ENCODE results near the gene AKT2. TPM values are rescaled to one million over a fixed set of nuclear protein-coding genes. Genes with fewer than 3 reads are reported as not detected.
A peak's percentile ranks its signal among the peaks of the same experiment; 100 is the strongest.

The AKT2 gene
- total RNA-seq, 1 donor from 2014 or later: 85.1 TPM

DNA sequence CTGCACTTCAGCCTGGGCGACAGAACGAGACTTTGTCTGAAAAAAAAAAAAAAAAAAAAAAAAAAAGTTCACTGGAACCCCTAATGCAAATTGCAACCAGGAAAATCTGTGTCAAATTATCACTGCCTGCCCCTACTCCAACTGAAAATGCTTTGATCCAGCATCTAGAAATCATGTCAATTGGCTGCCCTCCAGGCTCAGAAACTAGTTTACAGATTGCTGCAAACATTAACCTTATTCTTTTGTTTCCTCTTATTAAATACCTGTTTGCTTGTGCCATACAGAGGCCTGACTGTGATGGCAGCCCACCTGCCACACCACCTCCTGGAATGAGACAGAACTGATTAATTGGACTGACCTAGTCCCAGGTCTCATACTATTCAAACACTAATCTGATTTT lies 18.6 kb upstream of the AKT2 start:
- H4K20me1 ChIP-seq (ENCODE audit: low read depth): no peaks in the 10 kb centered on the region
- H3F3A ChIP-seq (ENCODE audit: low read depth): no peaks in the 10 kb centered on the region
- no peaks in the 10 kb centered on the region for H3K9me3 Mint-ChIP-seq
- H2AFZ ChIP-seq (replicated peaks): no peak overlapping the region
- peaks cover 3% of the 10 kb centered on the region for H3K4me1 Mint-ChIP-seq
- no peaks in the 10 kb centered on the region for H3K9me3 ChIP-seq (ENCODE audit: low read depth)
- H3K36me3 ChIP-seq: no peaks in the 10 kb centered on the region
- no peak overlapping the region for H3K27ac ChIP-seq
- no peaks in the 10 kb centered on the region for H3K36me3 Mint-ChIP-seq
- DNase-seq (ENCODE audit: low spot score): no peak
- no peaks in the 10 kb centered on the region for H3K79me2 ChIP-seq (ENCODE audit: low read depth)
- H3K27ac Mint-ChIP-seq: peak overlapping the region; percentile 93
- TF ChIP-seq EZH2 (IDR thresholded peaks at IDR 0.05): no peak
- TF ChIP-seq EZH2phosphoT487 (IDR thresholded peaks at IDR 0.05): no peak
- TF ChIP-seq, protein P1, sequence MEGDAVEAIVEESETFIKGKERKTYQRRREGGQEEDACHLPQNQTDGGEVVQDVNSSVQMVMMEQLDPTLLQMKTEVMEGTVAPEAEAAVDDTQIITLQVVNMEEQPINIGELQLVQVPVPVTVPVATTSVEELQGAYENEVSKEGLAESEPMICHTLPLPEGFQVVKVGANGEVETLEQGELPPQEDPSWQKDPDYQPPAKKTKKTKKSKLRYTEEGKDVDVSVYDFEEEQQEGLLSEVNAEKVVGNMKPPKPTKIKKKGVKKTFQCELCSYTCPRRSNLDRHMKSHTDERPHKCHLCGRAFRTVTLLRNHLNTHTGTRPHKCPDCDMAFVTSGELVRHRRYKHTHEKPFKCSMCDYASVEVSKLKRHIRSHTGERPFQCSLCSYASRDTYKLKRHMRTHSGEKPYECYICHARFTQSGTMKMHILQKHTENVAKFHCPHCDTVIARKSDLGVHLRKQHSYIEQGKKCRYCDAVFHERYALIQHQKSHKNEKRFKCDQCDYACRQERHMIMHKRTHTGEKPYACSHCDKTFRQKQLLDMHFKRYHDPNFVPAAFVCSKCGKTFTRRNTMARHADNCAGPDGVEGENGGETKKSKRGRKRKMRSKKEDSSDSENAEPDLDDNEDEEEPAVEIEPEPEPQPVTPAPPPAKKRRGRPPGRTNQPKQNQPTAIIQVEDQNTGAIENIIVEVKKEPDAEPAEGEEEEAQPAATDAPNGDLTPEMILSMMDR (IDR thresholded peaks at IDR 0.05): no peak
- peaks cover 4% of the 10 kb centered on the region for H3K27me3 Mint-ChIP-seq (ENCODE audit: insufficient read depth, low read depth)
- no peaks in the 10 kb centered on the region for H3K27me3 ChIP-seq
- no peak overlapping the region for H3K4me3 ChIP-seq
- H3K4me1 ChIP-seq: no peaks in the 10 kb centered on the region
- no peak overlapping the region for H3K4me3 Mint-ChIP-seq
- no peak overlapping the region for H3K9ac ChIP-seq
- H3K4me2 ChIP-seq: no peak overlapping the region

DNA sequence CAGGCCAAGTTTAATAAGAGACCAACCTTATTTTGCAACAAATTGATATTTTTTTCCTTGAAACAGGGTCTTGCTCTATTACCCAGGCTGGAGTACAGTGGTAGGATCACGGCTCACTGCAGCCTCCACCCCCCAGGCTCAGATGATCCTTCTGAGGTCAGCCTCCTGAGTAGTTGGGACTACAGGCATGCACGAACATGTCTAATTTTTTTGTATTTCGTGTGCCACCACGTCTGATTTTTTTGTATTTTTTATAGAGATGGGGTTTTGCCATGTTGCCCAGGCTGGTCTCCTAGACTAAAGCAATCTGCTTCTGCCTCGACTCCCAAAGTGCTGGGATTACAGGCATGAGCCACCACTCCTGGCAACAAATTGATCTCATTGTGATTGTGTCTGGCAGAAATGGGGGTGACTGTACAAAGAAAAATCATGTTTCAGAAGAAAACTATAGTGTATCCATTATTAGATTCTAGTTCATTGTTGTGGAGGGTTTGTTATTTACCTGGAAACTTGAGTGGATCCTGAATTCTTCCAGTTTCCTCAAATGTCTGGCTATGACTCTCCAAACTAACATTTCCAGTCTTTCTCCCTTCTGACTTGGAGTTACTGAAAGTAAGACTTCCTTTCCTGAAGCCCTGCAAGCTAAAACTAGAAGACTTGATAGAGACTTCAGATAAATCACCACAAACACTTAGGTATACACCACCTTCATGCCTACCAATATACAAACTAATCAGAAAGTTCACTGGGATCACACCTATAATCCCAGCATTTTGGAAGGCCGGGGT lies 17.3 kb upstream of the AKT2 start:
- Histone ChIP-seq H4K20me1 (ENCODE audit: low read depth) (no peaks in the 10 kb centered on the region), H3K4me3 (no peak overlapping the region), H3K79me2 (ENCODE audit: low read depth) (no peaks in the 10 kb centered on the region), H2AFZ (replicated peaks) (no peak overlapping the region), H3K27me3 (no peaks in the 10 kb centered on the region), H3K27ac (no peak overlapping the region), H3F3A (ENCODE audit: low read depth) (no peaks in the 10 kb centered on the region), H3K9me3 (ENCODE audit: low read depth) (no peaks in the 10 kb centered on the region), H3K4me2 (no peak overlapping the region), H3K9ac (no peak overlapping the region), H3K4me1 (no peaks in the 10 kb centered on the region), H3K36me3 (no peaks in the 10 kb centered on the region)
- Mint-ChIP-seq H3K4me3 (no peak overlapping the region), H3K9me3 (no peaks in the 10 kb centered on the region), H3K27me3 (ENCODE audit: insufficient read depth, low read depth) (peaks cover 4% of the 10 kb centered on the region), H3K4me1 (peaks cover 3% of the 10 kb centered on the region), H3K27ac (no peak overlapping the region), H3K36me3 (no peaks in the 10 kb centered on the region)
- TF ChIP-seq EZH2phosphoT487 (IDR thresholded peaks at IDR 0.05) (no peak), EZH2 (IDR thresholded peaks at IDR 0.05) (no peak)
- TF ChIP-seq, protein P1 (IDR thresholded peaks at IDR 0.05): no peak
- DNase-seq (ENCODE audit: low spot score): no peak

DNA sequence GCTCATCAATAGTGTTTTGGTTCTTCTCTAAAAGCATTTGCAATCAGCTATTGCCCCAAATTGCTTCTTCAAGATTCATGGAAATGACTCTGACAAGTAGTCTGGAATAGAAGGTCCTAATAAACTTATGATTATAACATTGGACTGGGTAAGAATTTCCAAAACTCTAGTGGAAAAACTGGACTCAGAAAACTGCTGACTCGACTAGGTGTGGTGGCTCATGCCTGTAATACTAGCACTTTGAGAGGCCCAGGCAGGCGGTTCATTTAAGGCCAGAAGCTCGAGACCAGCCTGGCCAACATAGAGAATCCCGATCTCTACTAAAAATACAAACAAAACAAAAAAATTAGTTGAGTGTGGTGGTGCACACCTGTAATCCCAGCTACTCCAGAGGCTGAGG lies 15.5 kb upstream of the AKT2 start:
- Histone ChIP-seq H3K4me1 (no peaks in the 10 kb centered on the region), H3K4me3 (no peak overlapping the region), H2AFZ (replicated peaks) (no peak overlapping the region), H3K27ac (no peak overlapping the region), H3K9ac (no peak overlapping the region), H3F3A (ENCODE audit: low read depth) (no peaks in the 10 kb centered on the region), H3K27me3 (no peaks in the 10 kb centered on the region), H3K9me3 (ENCODE audit: low read depth) (no peaks in the 10 kb centered on the region), H4K20me1 (ENCODE audit: low read depth) (no peaks in the 10 kb centered on the region), H3K4me2 (no peak overlapping the region), H3K79me2 (ENCODE audit: low read depth) (no peaks in the 10 kb centered on the region), H3K36me3 (no peaks in the 10 kb centered on the region)
- Mint-ChIP-seq H3K27me3 (ENCODE audit: insufficient read depth, low read depth) (peaks cover 4% of the 10 kb centered on the region), H3K36me3 (no peaks in the 10 kb centered on the region), H3K4me1 (peaks cover 3% of the 10 kb centered on the region), H3K4me3 (no peak overlapping the region), H3K9me3 (no peaks in the 10 kb centered on the region), H3K27ac (no peak overlapping the region)
- TF ChIP-seq, protein P1 (IDR thresholded peaks at IDR 0.05): no peak
- TF ChIP-seq EZH2 (IDR thresholded peaks at IDR 0.05) (no peak), EZH2phosphoT487 (IDR thresholded peaks at IDR 0.05) (no peak)
- DNase-seq (ENCODE audit: low spot score): no peak
